Measurements from ENCODE around the gene TBC1D10B. TPM values are rescaled to one million over a fixed set of nuclear protein-coding genes. Genes with fewer than 3 reads are reported as not detected.

TBC1D10B gene
- total and polyA plus RNA-seq, 8 donors = 29.5 to 43.7 (median 34.4) TPM

GRCh38 chr16:30416624-30417528 lies 46.6 kb upstream of the TBC1D10B start:
- DNase-seq = no peak
- H3K27ac ChIP-seq = peak overlapping the region; percentile 79 to 87
- TF ChIP-seq CTCF (IDR thresholded peaks at IDR 0.05) = no peak
- H3K27me3 ChIP-seq = no peaks in the 10 kb centered on the region
- no peak for ATAC-seq
- peaks cover 0 to 17% of the 10 kb centered on the region in 2 donors for H3K4me1 ChIP-seq
- intact Hi-C loops (cut with DNase I) = no loop called here
- H3K36me3 ChIP-seq = peaks cover 0 to 25% of the 10 kb centered on the region in 2 donors
- H3K4me3 ChIP-seq = peak overlapping the region; percentile 48 to 61
- no peaks in the 10 kb centered on the region for H3K9me3 ChIP-seq

DNA sequence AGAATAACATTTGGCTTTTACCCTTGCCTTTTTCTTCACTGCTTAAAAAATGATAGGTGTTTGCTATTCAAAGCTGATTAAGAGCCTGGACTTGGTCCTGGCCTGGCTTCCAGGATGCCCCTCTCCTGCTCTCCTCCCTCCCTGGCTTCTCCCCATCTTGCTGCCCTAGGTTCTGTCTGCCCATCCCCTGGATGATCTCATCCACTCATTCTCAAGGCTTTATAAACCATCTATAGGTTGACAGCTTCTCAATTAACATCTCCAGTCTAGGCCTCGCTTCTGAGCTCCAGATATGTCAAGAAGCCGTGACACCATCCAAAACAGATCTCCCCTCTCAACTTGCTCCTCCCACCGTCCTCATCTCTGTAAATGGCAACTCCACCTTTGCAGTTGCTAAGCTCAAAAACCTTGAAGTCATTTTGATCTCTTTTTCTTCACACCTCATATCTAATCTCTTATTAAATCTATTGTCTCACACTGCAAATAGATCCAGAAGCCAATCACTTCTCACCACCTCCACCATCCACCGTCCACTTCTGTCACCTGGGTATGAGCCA lies 45.8 kb upstream of the TBC1D10B start:
- peaks cover 0 to 18% of the 10 kb centered on the region in 2 donors for H3K36me3 ChIP-seq
- DNase-seq = no peak
- H3K4me3 ChIP-seq = no peak overlapping the region
- intact Hi-C loops (cut with DNase I) = no loop called here
- peaks cover 0 to 17% of the 10 kb centered on the region in 2 donors for H3K4me1 ChIP-seq
- no peaks in the 10 kb centered on the region for H3K9me3 ChIP-seq
- ATAC-seq = no peak
- no peaks in the 10 kb centered on the region for H3K27me3 ChIP-seq
- TF ChIP-seq CTCF (IDR thresholded peaks at IDR 0.05) = no peak
- H3K27ac ChIP-seq = no peak overlapping the region

DNA sequence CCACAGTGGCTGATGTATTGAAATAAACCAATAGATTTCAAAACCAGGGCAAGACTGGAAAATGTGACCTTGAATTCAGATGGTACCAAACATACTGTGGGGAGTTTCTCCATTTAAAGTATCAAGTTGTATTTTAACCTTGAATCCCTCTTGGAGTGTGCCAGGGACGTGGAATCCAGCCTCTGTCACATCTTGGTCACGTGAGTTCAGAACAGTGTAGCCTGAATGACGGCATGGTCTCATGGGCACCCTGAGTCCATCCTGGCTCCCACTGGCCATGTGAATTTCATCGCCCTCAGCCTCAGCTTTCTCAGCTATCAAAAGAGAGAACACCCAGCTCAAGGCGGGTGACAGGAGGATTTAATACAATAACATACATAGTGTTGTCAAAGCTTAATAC lies 43.9 kb upstream of the TBC1D10B start:
- no peaks in the 10 kb centered on the region for H3K9me3 ChIP-seq
- no peaks in the 10 kb centered on the region for H3K27me3 ChIP-seq
- no peak overlapping the region for H3K27ac ChIP-seq
- H3K4me3 ChIP-seq = no peak overlapping the region
- intact Hi-C loops (cut with DNase I) = no loop called here
- TF ChIP-seq CTCF (IDR thresholded peaks at IDR 0.05) = no peak
- no peak for DNase-seq
- peaks cover 3 to 27% of the 10 kb centered on the region in 2 donors for H3K4me1 ChIP-seq
- H3K36me3 ChIP-seq = peaks cover 0 to 18% of the 10 kb centered on the region in 2 donors
- ATAC-seq = no peak

DNA sequence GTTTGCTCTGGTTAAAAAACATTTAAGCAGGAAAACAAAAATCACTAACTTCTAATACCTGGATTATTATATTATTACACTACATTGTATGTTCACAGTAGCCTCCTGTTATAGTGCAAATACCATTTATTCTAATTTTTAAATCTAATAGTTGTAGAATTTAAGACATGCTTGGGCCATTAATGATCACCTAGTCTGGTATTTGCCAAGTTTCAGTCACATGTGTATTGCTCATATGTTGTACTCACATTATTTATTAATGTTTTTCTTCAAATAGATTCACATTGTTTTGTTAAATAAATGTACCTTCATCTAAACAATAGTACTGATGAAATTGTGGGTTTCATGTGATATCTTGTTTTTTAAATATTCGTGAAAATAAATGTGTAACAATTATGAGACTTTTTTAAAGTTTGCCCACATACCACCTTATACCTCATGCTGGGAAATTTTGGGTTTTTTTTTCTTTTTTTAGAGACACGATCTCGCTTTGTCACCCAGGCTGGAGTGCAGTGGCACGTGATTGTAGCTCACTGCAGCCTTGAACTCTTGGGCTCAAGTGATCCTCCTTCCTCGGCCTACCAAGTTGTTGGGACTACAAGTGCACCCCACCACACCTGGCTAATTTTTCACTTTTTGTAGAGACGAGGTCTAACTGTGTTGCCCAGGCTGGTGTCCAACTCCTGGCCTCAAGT lies 43.0 kb upstream of the TBC1D10B start:
- no peak for ATAC-seq
- intact Hi-C loops (cut with DNase I) = no loop called here
- no peak overlapping the region for H3K27ac ChIP-seq

More for the DNA sequence above, 43.0 kb upstream of the TBC1D10B start:
- TF ChIP-seq CTCF (IDR thresholded peaks at IDR 0.05) = no peak
- Histone ChIP-seq H3K36me3 (peaks cover 0 to 18% of the 10 kb centered on the region in 2 donors), H3K4me3 (no peak overlapping the region), H3K4me1 (peaks cover 12 to 31% of the 10 kb centered on the region in 2 donors), H3K9me3 (no peaks in the 10 kb centered on the region), H3K27me3 (no peaks in the 10 kb centered on the region)
- no peak for DNase-seq
